ENCODE data around the gene SLC26A11. TPM values are rescaled to one million over a fixed set of nuclear protein-coding genes. Genes with fewer than 3 reads are reported as not detected.

SLC26A11 gene
- total RNA-seq, result 1 to 10 TPM; 7.6 to 7.7 TPM

GRCh38 chr17:80220054-80220735 is at the start of gene SLC26A11, which contains the start of gene SGSH:
SLC26A11 (plus strand) TSS chr17:80220427; CDS start chr17:80221561, 1,134 bp downstream.
SGSH (minus strand) TSS chr17:80220333; CDS start chr17:80220313, 20 bp downstream.

GRCh38 chr17:80260791-80261158 is 40.5 kb downstream of the SLC26A11 start, which contains the start of gene RNF213:
RNF213 (plus strand) TSS chr17:80260852; CDS start chr17:80263682, 2,830 bp downstream.

Other genes with a start within 250 kb of the SLC26A11 start
- gene TBC1D16, start 184.6 kb upstream of the SLC26A11 start, total RNA-seq, result 1 to 10 TPM in 1 of 2 experiments, under 1 TPM in 1; 0.68 to 1.1 TPM
- not detected for gene CCDC40, start 183.8 kb upstream of the SLC26A11 start, total RNA-seq
- gene GAA, start 118.8 kb upstream of the SLC26A11 start, total RNA-seq, result 10 to 100 TPM; 17.1 to 17.2 TPM
- gene EIF4A3, start 73.3 kb upstream of the SLC26A11 start, total RNA-seq, result 100 to 1,000 TPM; 110 to 117 TPM
- not detected for gene CARD14, start 50.4 kb upstream of the SLC26A11 start, total RNA-seq
- gene SGSH, start 94 bp upstream of the SLC26A11 start, total RNA-seq, result 10 to 100 TPM; 43.3 to 47.9 TPM
- gene RNF213, start 40.4 kb downstream of the SLC26A11 start, total RNA-seq, result 100 to 1,000 TPM; 342 to 351 TPM
- 10 to 100 TPM; 16.2 to 19.6 TPM for gene ENDOV, start 194.7 kb downstream of the SLC26A11 start, total RNA-seq